Loucy (cell line): ENCODE results near the gene RAP2C.

Experiments used
- EZH2phosphoT487 ChIP-seq: fragments of 200-600 bp; IDR thresholded peaks from 2 replicates; pipeline ENCODE4 v1.6.1; 2018; ENCODE audit warnings: antibody characterized with exemption, mild to moderate bottlenecking, moderate library complexity, borderline replicate concordance
- TF ChIP-seq, protein P1 (sequence below): fragments of 200-600 bp; sonication (generic); conservative IDR thresholded peaks from 2 replicates; pipeline ENCODE4 v1.5.1; 2014; ENCODE audit warnings: mild to moderate bottlenecking, antibody characterized with exemption, low read length

- TF ChIP-seq, protein P1, sequence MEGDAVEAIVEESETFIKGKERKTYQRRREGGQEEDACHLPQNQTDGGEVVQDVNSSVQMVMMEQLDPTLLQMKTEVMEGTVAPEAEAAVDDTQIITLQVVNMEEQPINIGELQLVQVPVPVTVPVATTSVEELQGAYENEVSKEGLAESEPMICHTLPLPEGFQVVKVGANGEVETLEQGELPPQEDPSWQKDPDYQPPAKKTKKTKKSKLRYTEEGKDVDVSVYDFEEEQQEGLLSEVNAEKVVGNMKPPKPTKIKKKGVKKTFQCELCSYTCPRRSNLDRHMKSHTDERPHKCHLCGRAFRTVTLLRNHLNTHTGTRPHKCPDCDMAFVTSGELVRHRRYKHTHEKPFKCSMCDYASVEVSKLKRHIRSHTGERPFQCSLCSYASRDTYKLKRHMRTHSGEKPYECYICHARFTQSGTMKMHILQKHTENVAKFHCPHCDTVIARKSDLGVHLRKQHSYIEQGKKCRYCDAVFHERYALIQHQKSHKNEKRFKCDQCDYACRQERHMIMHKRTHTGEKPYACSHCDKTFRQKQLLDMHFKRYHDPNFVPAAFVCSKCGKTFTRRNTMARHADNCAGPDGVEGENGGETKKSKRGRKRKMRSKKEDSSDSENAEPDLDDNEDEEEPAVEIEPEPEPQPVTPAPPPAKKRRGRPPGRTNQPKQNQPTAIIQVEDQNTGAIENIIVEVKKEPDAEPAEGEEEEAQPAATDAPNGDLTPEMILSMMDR: no peak
- TF ChIP-seq EZH2phosphoT487: no peak
Measured at GRCh38 chrX:132187451-132187850, 31.8 kb downstream of the RAP2C start.
